Activated B cell treated with CpG ODN at 0.5 μM for 24 hours (primary cell): ENCODE results near the gene PDZRN4. TPM values are rescaled to one million over a fixed set of nuclear protein-coding genes. Genes with fewer than 3 reads are reported as not detected.

Experiments
- ATAC-seq: fragments of 200-7000 bp; cut with Tn5 transposase; one replicate; pipeline ENCODE4 v1.10.0; 2021; ENCODE audit warnings: low read depth, mild to moderate bottlenecking, moderate library complexity
- CTCF ChIA-PET: fragments of 350-600 bp; sonication (Branson Sonifier 250); formaldehyde crosslinking; loops from one replicate; lab custom pipeline; 2021; ENCODE audit warnings: antibody characterized with exemption; lab: Charles Lee
- POLR2A ChIA-PET: fragments of 350-600 bp; sonication (Branson Sonifier 250); formaldehyde crosslinking; loops from one replicate; lab custom pipeline; 2021; ENCODE audit warnings: antibody characterized with exemption; lab: Charles Lee
- DNase-seq: peaks from one replicate; pipeline ENCODE4 v3.0.0; 2022
- H3K27ac Mint-ChIP-seq: one replicate; pipeline ENCODE4 v1.8.0; 2020; ENCODE audit warnings: mixed read lengths
- H3K27me3 Mint-ChIP-seq: one replicate; pipeline ENCODE4 v1.8.0; 2021; ENCODE audit warnings: mixed read lengths
- H3K36me3 Mint-ChIP-seq: one replicate; pipeline ENCODE4 v1.8.0; 2021; ENCODE audit warnings: low read depth, mixed read lengths
- H3K4me1 Mint-ChIP-seq: one replicate; pipeline ENCODE4 v1.8.0; 2021; ENCODE audit warnings: mixed read lengths
- H3K4me3 Mint-ChIP-seq: one replicate; pipeline ENCODE4 v1.8.0; 2020; ENCODE audit warnings: mild to moderate bottlenecking, mixed read lengths
- H3K9me3 Mint-ChIP-seq: one replicate; pipeline ENCODE4 v1.8.0; 2020; ENCODE audit warnings: mixed read lengths
- intact Hi-C: fragments of 100-400 bp; cut with micrococcal nuclease; formaldehyde crosslinking; loops from one replicate; pipeline ENCODE4 v1.15.1; 2024
- total RNA-seq: library from RNA; stranded (reverse); gene quantifications from 2 replicates; pipeline ENCODE4 v1.2.3, GENCODE V29; 2022
- TF ChIP-seq, protein P1 (sequence below): fragments of 200-600 bp; IDR thresholded peaks from one replicate; pipeline ENCODE4 v1.8.0; 2022; ENCODE audit warnings: antibody characterized with exemption, mild to moderate bottlenecking

The PDZRN4 gene
- total RNA-seq, 1 donor from 2014 or later = not detected

DNA sequence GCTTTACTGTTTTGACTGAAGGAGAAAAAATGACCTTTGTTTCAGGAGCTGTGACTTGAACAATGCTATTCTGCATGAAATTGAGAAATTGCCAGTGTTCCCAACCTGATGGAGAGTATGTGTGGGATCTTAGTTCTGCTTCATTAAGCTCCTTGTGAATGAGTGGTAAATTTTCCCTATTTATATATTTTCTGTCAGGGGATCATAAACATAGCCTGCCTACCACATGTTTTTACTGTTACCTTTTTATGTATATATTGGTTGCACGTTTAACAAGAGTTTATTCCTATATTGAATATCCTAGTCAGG lies 271.7 kb downstream of the PDZRN4 start:
- CTCF ChIA-PET = no interaction called here
- H3K27ac Mint-ChIP-seq = no peak overlapping the region
- no peak overlapping the region for H3K4me3 Mint-ChIP-seq
- TF ChIP-seq, protein P1, sequence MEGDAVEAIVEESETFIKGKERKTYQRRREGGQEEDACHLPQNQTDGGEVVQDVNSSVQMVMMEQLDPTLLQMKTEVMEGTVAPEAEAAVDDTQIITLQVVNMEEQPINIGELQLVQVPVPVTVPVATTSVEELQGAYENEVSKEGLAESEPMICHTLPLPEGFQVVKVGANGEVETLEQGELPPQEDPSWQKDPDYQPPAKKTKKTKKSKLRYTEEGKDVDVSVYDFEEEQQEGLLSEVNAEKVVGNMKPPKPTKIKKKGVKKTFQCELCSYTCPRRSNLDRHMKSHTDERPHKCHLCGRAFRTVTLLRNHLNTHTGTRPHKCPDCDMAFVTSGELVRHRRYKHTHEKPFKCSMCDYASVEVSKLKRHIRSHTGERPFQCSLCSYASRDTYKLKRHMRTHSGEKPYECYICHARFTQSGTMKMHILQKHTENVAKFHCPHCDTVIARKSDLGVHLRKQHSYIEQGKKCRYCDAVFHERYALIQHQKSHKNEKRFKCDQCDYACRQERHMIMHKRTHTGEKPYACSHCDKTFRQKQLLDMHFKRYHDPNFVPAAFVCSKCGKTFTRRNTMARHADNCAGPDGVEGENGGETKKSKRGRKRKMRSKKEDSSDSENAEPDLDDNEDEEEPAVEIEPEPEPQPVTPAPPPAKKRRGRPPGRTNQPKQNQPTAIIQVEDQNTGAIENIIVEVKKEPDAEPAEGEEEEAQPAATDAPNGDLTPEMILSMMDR = no peak
- no peak for DNase-seq
- no peaks in the 10 kb centered on the region for H3K9me3 Mint-ChIP-seq
- no peaks in the 10 kb centered on the region for H3K4me1 Mint-ChIP-seq
- H3K36me3 Mint-ChIP-seq = no peaks in the 10 kb centered on the region
- H3K27me3 Mint-ChIP-seq = no peaks in the 10 kb centered on the region
- POLR2A ChIA-PET = no interaction called here
- ATAC-seq = no peak
- intact Hi-C loops = no loop called here

DNA sequence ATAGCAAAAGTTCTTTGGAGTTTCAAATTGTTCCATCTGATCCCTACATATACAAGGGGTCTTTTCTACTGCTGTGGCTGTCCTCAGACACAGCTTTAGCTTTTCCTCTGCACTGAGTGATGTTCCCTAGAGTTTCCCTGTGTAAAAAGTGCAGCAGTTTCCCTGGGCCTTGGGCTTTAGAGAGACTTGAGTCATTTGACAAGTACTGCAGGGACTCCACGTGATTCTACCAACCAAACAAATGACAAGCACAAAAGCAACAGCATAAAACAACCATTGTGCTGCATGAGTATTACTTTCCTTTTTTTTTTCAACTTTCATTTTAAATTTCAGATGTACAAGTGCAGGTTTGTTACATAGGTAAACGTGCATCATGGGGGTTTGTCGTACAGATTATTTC lies 272.8 kb downstream of the PDZRN4 start:
- ChIA-PET CTCF (no interaction called here), POLR2A (no interaction called here)
- intact Hi-C loops = no loop called here
- Mint-ChIP-seq H3K27ac (no peak overlapping the region), H3K4me3 (no peak overlapping the region), H3K9me3 (no peaks in the 10 kb centered on the region), H3K27me3 (no peaks in the 10 kb centered on the region), H3K4me1 (no peaks in the 10 kb centered on the region), H3K36me3 (no peaks in the 10 kb centered on the region)
- DNase-seq (no peak), ATAC-seq (no peak)
- TF ChIP-seq, protein P1 = no peak

DNA sequence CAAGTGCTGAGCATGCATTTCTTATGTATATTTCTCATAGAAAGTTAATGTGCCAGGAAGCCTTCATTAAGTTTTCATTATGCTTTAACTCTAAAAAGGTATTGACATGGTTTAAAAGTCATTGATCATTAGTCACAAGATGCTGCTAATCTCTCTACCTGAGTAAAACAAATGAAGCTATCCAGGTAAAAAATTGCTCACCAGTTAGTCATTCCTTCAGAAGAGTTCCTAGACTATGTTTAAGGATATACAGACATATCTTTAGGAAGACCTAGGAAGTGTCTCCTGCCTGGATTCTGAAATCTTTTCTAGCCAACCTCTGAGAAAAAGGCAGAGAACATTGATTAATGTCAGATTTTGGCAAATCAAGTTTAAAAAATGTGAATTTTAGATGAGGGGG lies 274.2 kb downstream of the PDZRN4 start:
- Mint-ChIP-seq H3K27me3 (no peaks in the 10 kb centered on the region), H3K36me3 (no peaks in the 10 kb centered on the region), H3K27ac (no peak overlapping the region), H3K4me1 (no peaks in the 10 kb centered on the region), H3K9me3 (no peaks in the 10 kb centered on the region), H3K4me3 (no peak overlapping the region)
- ATAC-seq = no peak
- intact Hi-C loops = no loop called here
- TF ChIP-seq, protein P1 = no peak
- POLR2A ChIA-PET = no interaction called here
- CTCF ChIA-PET = no interaction called here
- DNase-seq = no peak

DNA sequence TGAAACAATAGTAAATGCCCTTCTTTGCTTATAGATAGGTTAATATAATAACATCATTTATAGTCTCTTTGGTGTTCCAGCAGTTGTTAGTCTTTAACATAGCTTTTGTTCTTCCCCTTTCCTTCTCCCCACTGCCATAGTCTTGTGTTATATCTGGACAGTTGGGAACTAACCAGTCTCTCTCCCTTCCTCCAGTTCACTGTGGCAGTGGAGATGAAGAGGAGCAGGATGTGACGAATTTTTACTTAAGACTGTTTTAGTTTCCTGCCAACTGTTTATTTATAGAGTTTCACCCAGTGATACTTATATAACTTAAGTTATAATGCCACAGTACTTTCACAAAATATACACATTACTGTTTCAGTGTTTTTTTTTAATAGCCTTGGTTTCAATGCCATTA lies 277.4 kb downstream of the PDZRN4 start:
- Mint-ChIP-seq H3K4me1 (no peaks in the 10 kb centered on the region), H3K36me3 (no peaks in the 10 kb centered on the region), H3K4me3 (no peak overlapping the region), H3K27me3 (peaks cover under 1% of the 10 kb centered on the region), H3K9me3 (no peaks in the 10 kb centered on the region), H3K27ac (no peak overlapping the region)
- ChIA-PET CTCF (no interaction called here), POLR2A (no interaction called here)
- intact Hi-C loops = no loop called here
- DNase-seq = no peak
- TF ChIP-seq, protein P1 = no peak
- ATAC-seq = no peak

DNA sequence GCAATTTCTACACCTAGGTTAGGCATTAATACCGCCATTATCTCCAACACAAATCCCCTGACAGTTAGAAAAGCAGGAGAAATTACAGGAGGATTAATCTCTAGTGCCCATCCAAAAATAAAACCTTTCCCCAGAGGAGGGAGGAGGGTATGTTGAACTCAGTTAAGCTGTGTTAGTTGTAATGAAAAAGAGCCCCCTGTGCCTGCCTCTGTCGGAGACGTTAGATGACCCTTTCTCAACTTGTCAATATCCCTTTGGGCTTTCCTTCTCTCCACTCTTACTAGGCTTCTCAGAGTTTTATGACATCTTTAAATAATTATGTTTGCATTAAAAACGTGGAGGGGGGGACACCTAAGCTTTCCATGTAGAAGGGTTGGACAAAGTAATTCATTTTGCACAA lies 278.2 kb downstream of the PDZRN4 start:
- no peak overlapping the region for H3K27ac Mint-ChIP-seq
- DNase-seq (no peak), ATAC-seq (no peak)
- TF ChIP-seq, protein P1 = no peak
- no peaks in the 10 kb centered on the region for H3K4me1 Mint-ChIP-seq
- intact Hi-C loops = no loop called here
- H3K4me3 Mint-ChIP-seq = no peak overlapping the region
- ChIA-PET POLR2A (no interaction called here), CTCF (no interaction called here)
- no peaks in the 10 kb centered on the region for H3K9me3 Mint-ChIP-seq
- no peaks in the 10 kb centered on the region for H3K36me3 Mint-ChIP-seq
- H3K27me3 Mint-ChIP-seq = peaks cover 3% of the 10 kb centered on the region
